Measurements from ENCODE around the gene SLC25A33.

SLC25A33 gene

DNA sequence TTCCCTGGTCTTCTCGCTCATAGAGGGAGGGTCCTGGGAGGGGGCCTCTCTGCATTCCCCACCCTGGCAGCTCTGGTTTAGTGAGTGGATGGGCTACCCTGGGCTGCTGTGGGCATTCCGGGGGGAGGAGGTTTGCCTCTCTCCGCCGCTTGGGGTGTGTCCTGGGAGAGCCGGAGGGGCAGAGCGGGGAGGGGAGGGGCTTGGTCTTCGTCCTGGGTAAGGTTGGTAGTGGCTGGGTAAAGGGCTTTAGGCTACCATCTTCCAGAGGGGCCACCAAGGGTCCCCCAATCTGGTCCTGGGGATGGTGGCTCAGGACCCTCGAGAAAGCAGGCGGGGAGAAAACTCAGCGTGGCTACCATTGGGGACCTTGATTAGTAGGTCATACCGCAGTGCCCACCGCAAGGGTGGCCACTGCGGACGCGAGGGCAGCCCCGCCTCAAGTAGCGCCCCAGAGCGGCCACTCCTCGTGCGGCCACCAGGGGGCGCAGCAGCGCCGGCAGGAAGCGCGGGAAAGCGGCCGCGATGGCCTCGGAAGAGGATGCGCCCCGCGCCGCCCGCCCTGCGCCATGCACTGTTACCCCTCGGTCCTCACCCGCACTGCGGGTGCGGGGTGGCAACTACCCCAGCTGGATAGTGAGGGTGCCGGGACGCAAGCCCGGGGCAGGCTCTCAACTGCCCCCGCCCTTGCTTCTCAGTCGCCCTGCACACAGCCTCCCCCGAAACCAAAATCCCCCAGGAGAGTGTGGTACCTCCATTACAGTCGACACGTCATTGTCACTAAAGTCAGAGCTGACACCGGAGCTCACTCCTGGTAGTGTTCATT is 44.1 kb upstream of the SLC25A33 start (continued):
- TF ChIP-seq, protein P1, sequence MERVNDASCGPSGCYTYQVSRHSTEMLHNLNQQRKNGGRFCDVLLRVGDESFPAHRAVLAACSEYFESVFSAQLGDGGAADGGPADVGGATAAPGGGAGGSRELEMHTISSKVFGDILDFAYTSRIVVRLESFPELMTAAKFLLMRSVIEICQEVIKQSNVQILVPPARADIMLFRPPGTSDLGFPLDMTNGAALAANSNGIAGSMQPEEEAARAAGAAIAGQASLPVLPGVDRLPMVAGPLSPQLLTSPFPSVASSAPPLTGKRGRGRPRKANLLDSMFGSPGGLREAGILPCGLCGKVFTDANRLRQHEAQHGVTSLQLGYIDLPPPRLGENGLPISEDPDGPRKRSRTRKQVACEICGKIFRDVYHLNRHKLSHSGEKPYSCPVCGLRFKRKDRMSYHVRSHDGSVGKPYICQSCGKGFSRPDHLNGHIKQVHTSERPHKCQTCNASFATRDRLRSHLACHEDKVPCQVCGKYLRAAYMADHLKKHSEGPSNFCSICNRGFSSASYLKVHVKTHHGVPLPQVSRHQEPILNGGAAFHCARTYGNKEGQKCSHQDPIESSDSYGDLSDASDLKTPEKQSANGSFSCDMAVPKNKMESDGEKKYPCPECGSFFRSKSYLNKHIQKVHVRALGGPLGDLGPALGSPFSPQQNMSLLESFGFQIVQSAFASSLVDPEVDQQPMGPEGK (tag by site-specific recombination; IDR thresholded peaks at IDR 0.05): no peak; the same call in 1 of the 2 replicates
- TF ChIP-seq, protein P2, sequence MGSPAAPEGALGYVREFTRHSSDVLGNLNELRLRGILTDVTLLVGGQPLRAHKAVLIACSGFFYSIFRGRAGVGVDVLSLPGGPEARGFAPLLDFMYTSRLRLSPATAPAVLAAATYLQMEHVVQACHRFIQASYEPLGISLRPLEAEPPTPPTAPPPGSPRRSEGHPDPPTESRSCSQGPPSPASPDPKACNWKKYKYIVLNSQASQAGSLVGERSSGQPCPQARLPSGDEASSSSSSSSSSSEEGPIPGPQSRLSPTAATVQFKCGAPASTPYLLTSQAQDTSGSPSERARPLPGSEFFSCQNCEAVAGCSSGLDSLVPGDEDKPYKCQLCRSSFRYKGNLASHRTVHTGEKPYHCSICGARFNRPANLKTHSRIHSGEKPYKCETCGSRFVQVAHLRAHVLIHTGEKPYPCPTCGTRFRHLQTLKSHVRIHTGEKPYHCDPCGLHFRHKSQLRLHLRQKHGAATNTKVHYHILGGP (tag by site-specific recombination; IDR thresholded peaks at IDR 0.05): no peak
- TF ChIP-seq KLF1 (tag by site-specific recombination; IDR thresholded peaks at IDR 0.05) (no peak; the same call in 1 of the 2 replicates), ZNF624 (tag by site-specific recombination; IDR thresholded peaks at IDR 0.05) (no peak), ZNF530 (tag by site-specific recombination; IDR thresholded peaks at IDR 0.05; ENCODE audit: low read depth) (no peak), ZBTB20 (tag by site-specific recombination; IDR thresholded peaks at IDR 0.05) (peak; percentile 83), ZFP3 (tag by site-specific recombination; IDR thresholded peaks at IDR 0.05; ENCODE audit: low read depth) (no peak), ZNF548 (tag by site-specific recombination; IDR thresholded peaks at IDR 0.05) (no peak), ZSCAN30 (tag by site-specific recombination; IDR thresholded peaks at IDR 0.05) (peak; percentile 90; the same call in 1 of the 2 replicates), MEIS1 (CRISPR knock-in tag; IDR thresholded peaks at IDR 0.05; ENCODE audit: borderline replicate concordance) (no peak), ZNF175 (tag by site-specific recombination; IDR thresholded peaks at IDR 0.05) (no peak), ZNF19 (tag by site-specific recombination; IDR thresholded peaks at IDR 0.05; ENCODE audit: low read depth) (no peak), KLF10 (tag by site-specific recombination; IDR thresholded peaks at IDR 0.05) (no peak), WT1 (tag by site-specific recombination; IDR thresholded peaks at IDR 0.05) (peak; percentile 19; the same call in 1 of the 2 replicates), SCRT2 (tag by site-specific recombination; IDR thresholded peaks at IDR 0.05) (no peak), YY2 (tag by site-specific recombination; IDR thresholded peaks at IDR 0.05) (peak; percentile 89), ZNF433 (tag by site-specific recombination; IDR thresholded peaks at IDR 0.05; ENCODE audit: low read depth) (no peak), ZNF707 (tag by site-specific recombination; IDR thresholded peaks at IDR 0.05) (peak; percentile 52; the same call in 1 of the 2 replicates), ZNF138 (tag by site-specific recombination; IDR thresholded peaks at IDR 0.05; ENCODE audit: borderline replicate concordance) (no peak), ZNF76 (tag by site-specific recombination; IDR thresholded peaks at IDR 0.05; ENCODE audit: borderline replicate concordance, low read depth) (peak; percentile 70; the same call in 1 of the 2 replicates), ZNF169 (tag by site-specific recombination; IDR thresholded peaks at IDR 0.05) (no peak), ZNF423 (tag by site-specific recombination; IDR thresholded peaks at IDR 0.05) (0 out of 2 replicates have a peak, but pooled peaks have one; percentile 22), ZNF843 (tag by site-specific recombination; IDR thresholded peaks at IDR 0.05) (no peak), ZNF350 (tag by site-specific recombination; IDR thresholded peaks at IDR 0.05) (no peak), ZEB2 (tag by site-specific recombination; IDR thresholded peaks at IDR 0.05) (peak; percentile 72; the same call in 1 of the 2 replicates)
- TF ChIP-seq, protein P3, sequence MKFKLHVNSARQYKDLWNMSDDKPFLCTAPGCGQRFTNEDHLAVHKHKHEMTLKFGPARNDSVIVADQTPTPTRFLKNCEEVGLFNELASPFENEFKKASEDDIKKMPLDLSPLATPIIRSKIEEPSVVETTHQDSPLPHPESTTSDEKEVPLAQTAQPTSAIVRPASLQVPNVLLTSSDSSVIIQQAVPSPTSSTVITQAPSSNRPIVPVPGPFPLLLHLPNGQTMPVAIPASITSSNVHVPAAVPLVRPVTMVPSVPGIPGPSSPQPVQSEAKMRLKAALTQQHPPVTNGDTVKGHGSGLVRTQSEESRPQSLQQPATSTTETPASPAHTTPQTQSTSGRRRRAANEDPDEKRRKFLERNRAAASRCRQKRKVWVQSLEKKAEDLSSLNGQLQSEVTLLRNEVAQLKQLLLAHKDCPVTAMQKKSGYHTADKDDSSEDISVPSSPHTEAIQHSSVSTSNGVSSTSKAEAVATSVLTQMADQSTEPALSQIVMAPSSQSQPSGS (tag by site-specific recombination; IDR thresholded peaks at IDR 0.05; ENCODE audit: low read depth): no peak
- TF ChIP-seq, protein P4, sequence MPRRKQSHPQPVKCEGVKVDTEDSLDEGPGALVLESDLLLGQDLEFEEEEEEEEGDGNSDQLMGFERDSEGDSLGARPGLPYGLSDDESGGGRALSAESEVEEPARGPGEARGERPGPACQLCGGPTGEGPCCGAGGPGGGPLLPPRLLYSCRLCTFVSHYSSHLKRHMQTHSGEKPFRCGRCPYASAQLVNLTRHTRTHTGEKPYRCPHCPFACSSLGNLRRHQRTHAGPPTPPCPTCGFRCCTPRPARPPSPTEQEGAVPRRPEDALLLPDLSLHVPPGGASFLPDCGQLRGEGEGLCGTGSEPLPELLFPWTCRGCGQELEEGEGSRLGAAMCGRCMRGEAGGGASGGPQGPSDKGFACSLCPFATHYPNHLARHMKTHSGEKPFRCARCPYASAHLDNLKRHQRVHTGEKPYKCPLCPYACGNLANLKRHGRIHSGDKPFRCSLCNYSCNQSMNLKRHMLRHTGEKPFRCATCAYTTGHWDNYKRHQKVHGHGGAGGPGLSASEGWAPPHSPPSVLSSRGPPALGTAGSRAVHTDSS (tag by site-specific recombination; IDR thresholded peaks at IDR 0.05): peak; percentile 33; the same call in 1 of the 2 replicates
- TF ChIP-seq, protein P5, sequence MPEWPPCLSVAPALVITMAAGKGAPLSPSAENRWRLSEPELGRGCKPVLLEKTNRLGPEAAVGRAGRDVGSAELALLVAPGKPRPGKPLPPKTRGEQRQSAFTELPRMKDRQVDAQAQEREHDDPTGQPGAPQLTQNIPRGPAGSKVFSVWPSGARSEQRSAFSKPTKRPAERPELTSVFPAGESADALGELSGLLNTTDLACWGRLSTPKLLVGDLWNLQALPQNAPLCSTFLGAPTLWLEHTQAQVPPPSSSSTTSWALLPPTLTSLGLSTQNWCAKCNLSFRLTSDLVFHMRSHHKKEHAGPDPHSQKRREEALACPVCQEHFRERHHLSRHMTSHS (tag by site-specific recombination; IDR thresholded peaks at IDR 0.05): no peak
- TF ChIP-seq, protein P6, sequence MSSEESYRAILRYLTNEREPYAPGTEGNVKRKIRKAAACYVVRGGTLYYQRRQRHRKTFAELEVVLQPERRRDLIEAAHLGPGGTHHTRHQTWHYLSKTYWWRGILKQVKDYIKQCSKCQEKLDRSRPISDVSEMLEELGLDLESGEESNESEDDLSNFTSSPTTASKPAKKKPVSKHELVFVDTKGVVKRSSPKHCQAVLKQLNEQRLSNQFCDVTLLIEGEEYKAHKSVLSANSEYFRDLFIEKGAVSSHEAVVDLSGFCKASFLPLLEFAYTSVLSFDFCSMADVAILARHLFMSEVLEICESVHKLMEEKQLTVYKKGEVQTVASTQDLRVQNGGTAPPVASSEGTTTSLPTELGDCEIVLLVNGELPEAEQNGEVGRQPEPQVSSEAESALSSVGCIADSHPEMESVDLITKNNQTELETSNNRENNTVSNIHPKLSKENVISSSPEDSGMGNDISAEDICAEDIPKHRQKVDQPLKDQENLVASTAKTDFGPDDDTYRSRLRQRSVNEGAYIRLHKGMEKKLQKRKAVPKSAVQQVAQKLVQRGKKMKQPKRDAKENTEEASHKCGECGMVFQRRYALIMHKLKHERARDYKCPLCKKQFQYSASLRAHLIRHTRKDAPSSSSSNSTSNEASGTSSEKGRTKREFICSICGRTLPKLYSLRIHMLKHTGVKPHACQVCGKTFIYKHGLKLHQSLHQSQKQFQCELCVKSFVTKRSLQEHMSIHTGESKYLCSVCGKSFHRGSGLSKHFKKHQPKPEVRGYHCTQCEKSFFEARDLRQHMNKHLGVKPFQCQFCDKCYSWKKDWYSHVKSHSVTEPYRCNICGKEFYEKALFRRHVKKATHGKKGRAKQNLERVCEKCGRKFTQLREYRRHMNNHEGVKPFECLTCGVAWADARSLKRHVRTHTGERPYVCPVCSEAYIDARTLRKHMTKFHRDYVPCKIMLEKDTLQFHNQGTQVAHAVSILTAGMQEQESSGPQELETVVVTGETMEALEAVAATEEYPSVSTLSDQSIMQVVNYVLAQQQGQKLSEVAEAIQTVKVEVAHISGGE (tag by site-specific recombination; conservative IDR thresholded peaks at IDR 0.05; ENCODE audit: low read depth): no peak

All from HEK293 (cell line).